Endothelial cell of umbilical vein (primary cell): ENCODE results near the gene TMPRSS7. TPM values are rescaled to one million over a fixed set of nuclear protein-coding genes. Genes with fewer than 3 reads are reported as not detected.

Experiments used
- BruUV-seq: library from RNA; stranded (reverse); fragments of 400-500 nt; replicated peaks from 2 replicates; lab custom pipeline; 2021; lab: Mats Ljungman, UMichigan
- CTCF ChIA-PET: fragments of 300-600, 350-600 bp; sonication (Branson Sonifier 250); formaldehyde crosslinking; loops from one replicate; lab custom pipeline; 2021; ENCODE audit warnings: antibody characterized with exemption, inconsistent platforms; lab: Charles Lee
- POLR2A ChIA-PET: fragments of 300-600, 350-600 bp; sonication (Branson Sonifier 250); formaldehyde crosslinking; loops from one replicate; lab custom pipeline; 2021; ENCODE audit warnings: antibody characterized with exemption, inconsistent platforms; lab: Charles Lee
- DNase-seq: peaks from one replicate; pipeline ENCODE4 v3.0.0-alpha.2; 2011; ENCODE audit warnings: low read depth, low spot score
- FAIRE-seq: peaks from 2 replicates; lab custom pipeline; 2011; peaks lifted over from hg19 to GRCh38; lab: Jason Lieb, UNC
- H2AFZ ChIP-seq: 2 replicates; pipeline ENCODE4 v1.6.0; 2012; ENCODE audit warnings: low read depth, low read length, control low read depth, inconsistent platforms
- H3K27ac ChIP-seq: 2 replicates; pipeline ENCODE4 v1.5.1; 2011; ENCODE audit warnings: low read depth, mild to moderate bottlenecking, control low read depth, low read length, moderate library complexity; ENCODE audit not compliant: insufficient read depth
- H3K27me3 ChIP-seq, 2 experiments: 2 replicates each; pipeline versions ENCODE4 v1.6.0 to v1.6.1; 2011; ENCODE audit warnings: low read length in 2 of 2, mixed read lengths in 1 of 2; ENCODE audit not compliant: control insufficient read depth in 2 of 2, insufficient read depth in 2 of 2
- H3K36me3 ChIP-seq, 2 experiments: 2 replicates in 1 of 2; 3 replicates in 1 of 2; pipeline ENCODE4 v1.5.1; 2011; ENCODE audit warnings: low read length in 2 of 2, mild to moderate bottlenecking in 1 of 2, moderate library complexity in 1 of 2; ENCODE audit not compliant: control insufficient read depth in 2 of 2, insufficient read depth in 2 of 2; ENCODE audit errors: extremely low read depth in 1 of 2
- H3K4me1 ChIP-seq: 3 replicates; pipeline ENCODE4 v1.5.1; 2011; ENCODE audit warnings: mild to moderate bottlenecking, low read length; ENCODE audit not compliant: control insufficient read depth, insufficient read depth; ENCODE audit errors: extremely low read depth
- H3K4me2 ChIP-seq: 2 replicates; pipeline ENCODE4 v1.6.1; 2011; ENCODE audit warnings: low read length, control low read depth, mixed read lengths; ENCODE audit not compliant: insufficient read depth
- H3K4me3 ChIP-seq, 3 experiments: fragments of 200-600 bp in 1 of 3; sonication (generic), shearing (Covaris generic) in 1 of 3; replicated peaks in 1 of 3; 2 replicates each; pipeline ENCODE4 v1.5.1; 2011 to 2016; ENCODE audit warnings: control low read depth in 3 of 3, low read length in 3 of 3, mild to moderate bottlenecking in 2 of 3, inconsistent platforms in 1 of 3, low read depth in 1 of 3, moderate library complexity in 1 of 3; ENCODE audit not compliant: insufficient read depth in 1 of 3
- H3K79me2 ChIP-seq: 2 replicates; pipeline ENCODE4 v1.6.0; 2012; ENCODE audit warnings: low read length, inconsistent platforms; ENCODE audit not compliant: control insufficient read depth, insufficient read depth
- H3K9ac ChIP-seq: replicated peaks from 2 replicates; pipeline ENCODE3; 2011; ENCODE audit warnings: low read length, control low read depth; ENCODE audit not compliant: insufficient read depth; ENCODE audit errors: extremely low read depth
- H3K9me1 ChIP-seq: replicated peaks from 3 replicates; pipeline ENCODE4 v1.6.0; 2011; ENCODE audit warnings: mild to moderate bottlenecking, low read length; ENCODE audit not compliant: control insufficient read depth, insufficient read depth; ENCODE audit errors: extremely low read depth
- H3K9me3 ChIP-seq: replicated peaks from 2 replicates; pipeline ENCODE4 v1.5.1; 2012; ENCODE audit warnings: low read length, inconsistent platforms; ENCODE audit not compliant: control insufficient read depth, insufficient read depth
- H4K20me1 ChIP-seq: replicated peaks from 2 replicates; pipeline ENCODE3; 2011; ENCODE audit warnings: mild to moderate bottlenecking, low read length; ENCODE audit not compliant: control insufficient read depth, insufficient read depth; ENCODE audit errors: extremely low read depth
- EZH2 ChIP-seq: IDR thresholded peaks from 2 replicates; pipeline ENCODE4 v1.6.1; 2012; ENCODE audit warnings: borderline replicate concordance, low read depth, mild to moderate bottlenecking, moderate library complexity, low read length, inconsistent platforms; ENCODE audit not compliant: severe bottlenecking
- FOS ChIP-seq: IDR thresholded peaks from 2 replicates; pipeline ENCODE4 v1.6.1; 2011; ENCODE audit warnings: mild to moderate bottlenecking, low read length, moderate library complexity, borderline replicate concordance; ENCODE audit not compliant: insufficient read depth
- GATA2 ChIP-seq: IDR thresholded peaks from 2 replicates; pipeline ENCODE4 v1.7.0; 2011; ENCODE audit warnings: low read depth, mild to moderate bottlenecking, moderate library complexity, mixed read lengths, low read length; ENCODE audit not compliant: insufficient read length, insufficient read depth
- JUN ChIP-seq: IDR thresholded peaks from 2 replicates; pipeline ENCODE4 v1.6.1; 2011; ENCODE audit warnings: borderline replicate concordance, low read depth; ENCODE audit not compliant: insufficient read length, insufficient read depth
- MYC ChIP-seq: IDR thresholded peaks from one replicate; pipeline ENCODE4 v1.6.1; 2011; ENCODE audit warnings: mild to moderate bottlenecking, low read depth, low read length
- POLR2A ChIP-seq: IDR thresholded peaks from 2 replicates; pipeline ENCODE4 v1.6.1; 2012; ENCODE audit warnings: low read depth, mild to moderate bottlenecking, control low read depth, low read length
- POLR2AphosphoS5 ChIP-seq: IDR thresholded peaks from 2 replicates; pipeline ENCODE4 v1.6.1; 2012; ENCODE audit warnings: low read depth, mild to moderate bottlenecking, control low read depth, low read length, moderate library complexity; ENCODE audit not compliant: insufficient read depth
- dilution Hi-C: fragments of 300-500 bp; cut with MboI; formaldehyde crosslinking; loops from one replicate; pipeline ENCODE4 v1.15.0; 2019; ENCODE audit warnings: low sequenced_read_pairs; ENCODE audit not compliant: extremely low pct_ligation_motif_present
- intact Hi-C: fragments of 100-400 bp; cut with micrococcal nuclease; formaldehyde crosslinking; loops from one replicate; pipeline ENCODE4 v1.10.0; 2022
- polyA plus RNA-seq, 4 experiments: library from polyadenylated mRNA; depleted of rRNA in 3 of 4; stranded (reverse) in 3 of 4; unstranded in 1 of 4; fragments of >200 nt; gene quantifications; 2 replicates each; pipeline versions ENCODE4 v1.2.1 to v1.2.3, GENCODE V29; 2011 to 2012; ENCODE audit warnings: missing spikeins in 1 of 4
- total RNA-seq: library from RNA; stranded (reverse); gene quantifications from 2 replicates; pipeline ENCODE4 v1.2.3, GENCODE V29; 2021
- TF ChIP-seq, protein P1 (sequence below), 2 donors: IDR thresholded peaks; 1 replicate in 1 of 2; 2 replicates in 1 of 2; pipeline ENCODE4 v1.5.1; 2011; ENCODE audit warnings: low read length in 2 of 2, mild to moderate bottlenecking in 2 of 2, moderate library complexity in 2 of 2, control low read depth in 1 of 2, inconsistent platforms in 1 of 2, low read depth in 1 of 2; ENCODE audit not compliant: insufficient read depth in 1 of 2; ENCODE audit errors: extremely low read depth in 1 of 2
- TF ChIP-seq, protein P2 (sequence below): IDR thresholded peaks from 2 replicates; pipeline ENCODE4 v1.6.1; 2011; ENCODE audit not compliant: insufficient read depth, insufficient read length

Gene TMPRSS7
- total and polyA plus RNA-seq, 2 donors (not counting 3 experiments of a cell fraction or from before 2014, with no cell fraction given), result not detected

DNA sequence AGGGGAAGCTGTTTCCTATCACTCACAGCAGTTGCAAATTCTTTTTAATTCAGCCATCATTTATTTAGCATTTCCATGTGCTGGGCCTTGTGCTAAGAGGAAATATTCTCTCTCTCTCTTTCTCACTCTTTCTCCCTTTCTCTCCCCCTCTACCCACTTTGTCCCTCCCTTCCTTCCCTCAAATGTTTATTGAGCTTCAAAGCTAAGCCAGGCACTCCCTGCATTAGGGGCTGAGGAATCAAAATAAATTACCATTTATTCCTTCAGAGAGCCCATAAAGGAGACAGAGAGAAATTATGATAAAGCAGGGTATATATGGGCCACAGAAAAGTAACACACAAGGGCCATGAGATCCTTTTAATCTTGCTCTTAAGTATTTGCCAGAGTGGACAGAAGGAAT, 6.8 kb downstream of the TMPRSS7 start:
- Histone ChIP-seq H4K20me1 (no peaks in the 10 kb centered on the region), H3K27ac (no peak overlapping the region), H3K79me2 (no peaks in the 10 kb centered on the region), H3K27me3 (no peaks in the 10 kb centered on the region), H2AFZ (no peak overlapping the region), H3K4me3 (no peak overlapping the region), H3K4me2 (no peak overlapping the region), H3K36me3 (no peaks in the 10 kb centered on the region), H3K4me1 (no peaks in the 10 kb centered on the region), H3K9me1 (no peaks in the 10 kb centered on the region), H3K9ac (no peak overlapping the region), H3K9me3 (no peaks in the 10 kb centered on the region)
- dilution Hi-C loops, result no loop called here
- intact Hi-C loops, result no loop called here
- CTCF ChIA-PET, result interaction anchor here (0.6 to 1.5 kb wide), 4 partner anchors 28 to 325 kb away, joined by 3 to 8 read pairs (median 6); no protein-coding TSS in a partner anchor
- DNase-seq, result no peak
- POLR2A ChIA-PET, result no interaction called here
- BruUV-seq, result no TSS peak
- TF ChIP-seq EZH2 (no peak), POLR2A (no peak), GATA2 (no peak), MYC (no peak), POLR2AphosphoS5 (no peak), FOS (no peak), JUN (no peak)
- TF ChIP-seq, protein P1, sequence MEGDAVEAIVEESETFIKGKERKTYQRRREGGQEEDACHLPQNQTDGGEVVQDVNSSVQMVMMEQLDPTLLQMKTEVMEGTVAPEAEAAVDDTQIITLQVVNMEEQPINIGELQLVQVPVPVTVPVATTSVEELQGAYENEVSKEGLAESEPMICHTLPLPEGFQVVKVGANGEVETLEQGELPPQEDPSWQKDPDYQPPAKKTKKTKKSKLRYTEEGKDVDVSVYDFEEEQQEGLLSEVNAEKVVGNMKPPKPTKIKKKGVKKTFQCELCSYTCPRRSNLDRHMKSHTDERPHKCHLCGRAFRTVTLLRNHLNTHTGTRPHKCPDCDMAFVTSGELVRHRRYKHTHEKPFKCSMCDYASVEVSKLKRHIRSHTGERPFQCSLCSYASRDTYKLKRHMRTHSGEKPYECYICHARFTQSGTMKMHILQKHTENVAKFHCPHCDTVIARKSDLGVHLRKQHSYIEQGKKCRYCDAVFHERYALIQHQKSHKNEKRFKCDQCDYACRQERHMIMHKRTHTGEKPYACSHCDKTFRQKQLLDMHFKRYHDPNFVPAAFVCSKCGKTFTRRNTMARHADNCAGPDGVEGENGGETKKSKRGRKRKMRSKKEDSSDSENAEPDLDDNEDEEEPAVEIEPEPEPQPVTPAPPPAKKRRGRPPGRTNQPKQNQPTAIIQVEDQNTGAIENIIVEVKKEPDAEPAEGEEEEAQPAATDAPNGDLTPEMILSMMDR (IDR thresholded peaks at IDR 0.05; ENCODE audit: extremely low read depth in 1 of 2, insufficient read depth in 1 of 2, low read depth in 1 of 2, low read length in 2 of 2), result no peak
- TF ChIP-seq, protein P2, sequence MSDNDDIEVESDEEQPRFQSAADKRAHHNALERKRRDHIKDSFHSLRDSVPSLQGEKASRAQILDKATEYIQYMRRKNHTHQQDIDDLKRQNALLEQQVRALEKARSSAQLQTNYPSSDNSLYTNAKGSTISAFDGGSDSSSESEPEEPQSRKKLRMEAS, result no peak
- FAIRE-seq, result no peak
